BJ (cell line): Measurements from ENCODE around the gene DYRK1A. TPM values are rescaled to one million over a fixed set of nuclear protein-coding genes. Genes with fewer than 3 reads are reported as not detected.
A peak's percentile ranks its signal among the peaks of the same experiment; 100 is the strongest.

ENCODE experiments used
- CTCF ChIA-PET: fragments of 350-600 bp; formaldehyde crosslinking; extraction: SDS; loops from one replicate; lab custom pipeline; 2021; ENCODE audit warnings: antibody characterized with exemption, inconsistent platforms; lab: Yijun Ruan, JAX
- POLR2A ChIA-PET: fragments of 300-600 bp; sonication (Branson Sonifier 250); formaldehyde crosslinking; extraction: SDS; loops from one replicate; lab custom pipeline; 2021; ENCODE audit warnings: antibody characterized with exemption; lab: Charles Lee
- DNase-seq: peaks from one replicate; pipeline ENCODE4 v3.0.0-alpha.2; 2011; ENCODE audit warnings: low read depth
- H3K27me3 ChIP-seq: 2 replicates; pipeline ENCODE4 v1.6.0; 2011; ENCODE audit warnings: low read length; ENCODE audit not compliant: control insufficient read depth, insufficient read depth
- H3K36me3 ChIP-seq: 2 replicates; pipeline ENCODE4 v1.5.1; 2011; ENCODE audit warnings: low read length; ENCODE audit not compliant: control insufficient read depth, insufficient read depth
- H3K4me3 ChIP-seq: 2 replicates; pipeline ENCODE4 v1.5.1; 2011; ENCODE audit warnings: low read depth, mild to moderate bottlenecking, control low read depth, low read length
- CTCF ChIP-seq: IDR thresholded peaks from 2 replicates; pipeline ENCODE4 v1.5.1; 2011; ENCODE audit warnings: low read depth, mild to moderate bottlenecking, control low read depth, inconsistent platforms, low read length, moderate library complexity; ENCODE audit not compliant: insufficient read depth
- polyA plus RNA-seq: library from polyadenylated mRNA; depleted of rRNA; stranded (reverse); fragments of >200 nt; gene quantifications from 2 replicates; pipeline ENCODE4 v1.2.3, GENCODE V29; 2011

The DYRK1A gene
- polyA plus RNA-seq, 1 experiment: 55.9 TPM

GRCh38 chr21:37483776-37484175 lies 117.2 kb downstream of the DYRK1A start:
- Histone ChIP-seq H3K27me3 (no peaks in the 10 kb centered on the region), H3K36me3 (peaks cover 6% of the 10 kb centered on the region), H3K4me3 (no peak overlapping the region)
- no peak for DNase-seq
- CTCF ChIA-PET: interaction anchor here (1.0 kb wide), 1 partner anchor 12 kb away, joined by 3 read pairs; no protein-coding TSS in a partner anchor
- TF ChIP-seq CTCF: no peak
- POLR2A ChIA-PET: no interaction called here

GRCh38 chr21:37484535-37485474 lies 118.2 kb downstream of the DYRK1A start:
- no peak for TF ChIP-seq CTCF
- H3K36me3 ChIP-seq: peaks cover 6% of the 10 kb centered on the region
- ChIA-PET POLR2A (no interaction called here), CTCF (interaction anchor here (1.0 kb wide), 1 partner anchor 11 kb away, joined by 3 read pairs; no protein-coding TSS in a partner anchor)
- no peaks in the 10 kb centered on the region for H3K27me3 ChIP-seq
- DNase-seq: no peak
- no peak overlapping the region for H3K4me3 ChIP-seq

- ChIA-PET POLR2A (interaction anchor here (0.6 kb wide), 1 partner anchor 164 kb away, joined by 4 read pairs; no protein-coding TSS in a partner anchor), CTCF (interaction anchor here (0.6 kb wide), 2 partner anchors 15 to 26 kb away, joined by 3 to 4 read pairs; no protein-coding TSS in a partner anchor)
- no peak for TF ChIP-seq CTCF
- DNase-seq: no peak
- H3K27me3 ChIP-seq: no peaks in the 10 kb centered on the region
- no peak overlapping the region for H3K4me3 ChIP-seq
- no peaks in the 10 kb centered on the region; the same call in none of the 2 replicates for H3K36me3 ChIP-seq
These were observed 123.0 kb downstream of the DYRK1A start for GRCh38 chr21:37489553-37489952.

GRCh38 chr21:37490084-37490483 lies 123.5 kb downstream of the DYRK1A start:
- Histone ChIP-seq H3K36me3 (no peaks in the 10 kb centered on the region; the same call in none of the 2 replicates), H3K27me3 (no peaks in the 10 kb centered on the region), H3K4me3 (no peak overlapping the region)
- POLR2A ChIA-PET: no interaction called here
- CTCF ChIA-PET: interaction anchor here (0.6 kb wide), 1 partner anchor 15 kb away, joined by 3 read pairs; no protein-coding TSS in a partner anchor
- no peak for TF ChIP-seq CTCF
- DNase-seq: no peak

GRCh38 chr21:37496972-37497371 lies 130.4 kb downstream of the DYRK1A start:
- DNase-seq: no peak
- Histone ChIP-seq H3K4me3 (no peak overlapping the region), H3K27me3 (no peaks in the 10 kb centered on the region), H3K36me3 (no peaks in the 10 kb centered on the region)
- ChIA-PET CTCF (interaction anchor here (0.6 to 1.3 kb wide), 4 partner anchors 15 to 177 kb away, joined by 3 to 5 read pairs (median 3); no protein-coding TSS in a partner anchor), POLR2A (no interaction called here)
- peak; percentile 29; the same call in 1 of the 2 replicates for TF ChIP-seq CTCF
